GM12874 (cell line): ENCODE data around the gene NDUFA7.

Experiments used
- TF ChIP-seq, protein P1 (sequence below): IDR thresholded peaks from 2 replicates; pipeline ENCODE4 v1.5.1; 2011; ENCODE audit warnings: low read depth, mild to moderate bottlenecking, control low read depth, low read length, moderate library complexity; ENCODE audit not compliant: insufficient read depth

Gene NDUFA7

DNA sequence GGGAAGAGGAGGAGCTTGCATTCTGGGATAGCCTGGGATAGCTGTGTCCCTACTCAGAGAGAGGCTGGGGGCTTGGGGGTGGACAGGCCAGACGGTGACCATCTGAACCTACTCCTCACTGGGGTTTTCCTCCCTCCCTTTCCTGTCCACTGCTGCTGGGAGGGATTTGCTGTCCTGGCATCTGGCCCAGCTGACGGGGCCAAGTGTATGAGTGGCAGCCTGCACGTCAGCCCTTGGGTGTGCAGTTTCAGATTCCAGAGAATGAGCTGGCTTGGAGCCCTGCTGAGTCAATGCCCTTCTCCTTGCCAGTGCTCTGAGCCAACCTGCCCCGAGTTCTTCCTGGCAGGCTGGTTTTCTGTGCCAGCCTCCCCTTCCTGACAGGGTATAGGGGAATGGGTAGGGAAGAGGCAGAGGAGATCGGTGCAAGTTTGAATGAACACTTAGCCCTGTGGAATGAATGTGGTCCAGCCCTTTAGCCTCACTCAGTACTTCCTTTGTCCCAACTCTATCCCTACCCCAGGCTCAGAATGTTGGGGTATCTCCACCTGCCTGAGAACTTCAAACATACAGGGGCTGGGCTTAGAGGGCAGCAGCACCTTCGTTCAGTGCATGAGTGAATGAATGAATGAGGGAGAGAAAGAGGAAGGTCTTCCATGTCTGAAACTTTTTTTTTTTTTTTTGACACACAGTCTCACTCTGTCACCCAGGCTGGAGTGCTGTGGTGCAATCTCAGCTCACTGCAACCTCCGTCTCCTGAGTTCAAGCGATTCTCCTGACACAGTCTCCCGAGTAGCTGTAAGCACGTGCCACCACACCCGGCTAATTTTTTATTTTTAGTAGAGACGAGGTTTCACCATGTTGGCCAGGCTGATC, 41.0 kb upstream of the NDUFA7 start:
- TF ChIP-seq, protein P1, sequence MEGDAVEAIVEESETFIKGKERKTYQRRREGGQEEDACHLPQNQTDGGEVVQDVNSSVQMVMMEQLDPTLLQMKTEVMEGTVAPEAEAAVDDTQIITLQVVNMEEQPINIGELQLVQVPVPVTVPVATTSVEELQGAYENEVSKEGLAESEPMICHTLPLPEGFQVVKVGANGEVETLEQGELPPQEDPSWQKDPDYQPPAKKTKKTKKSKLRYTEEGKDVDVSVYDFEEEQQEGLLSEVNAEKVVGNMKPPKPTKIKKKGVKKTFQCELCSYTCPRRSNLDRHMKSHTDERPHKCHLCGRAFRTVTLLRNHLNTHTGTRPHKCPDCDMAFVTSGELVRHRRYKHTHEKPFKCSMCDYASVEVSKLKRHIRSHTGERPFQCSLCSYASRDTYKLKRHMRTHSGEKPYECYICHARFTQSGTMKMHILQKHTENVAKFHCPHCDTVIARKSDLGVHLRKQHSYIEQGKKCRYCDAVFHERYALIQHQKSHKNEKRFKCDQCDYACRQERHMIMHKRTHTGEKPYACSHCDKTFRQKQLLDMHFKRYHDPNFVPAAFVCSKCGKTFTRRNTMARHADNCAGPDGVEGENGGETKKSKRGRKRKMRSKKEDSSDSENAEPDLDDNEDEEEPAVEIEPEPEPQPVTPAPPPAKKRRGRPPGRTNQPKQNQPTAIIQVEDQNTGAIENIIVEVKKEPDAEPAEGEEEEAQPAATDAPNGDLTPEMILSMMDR, result no peak

DNA sequence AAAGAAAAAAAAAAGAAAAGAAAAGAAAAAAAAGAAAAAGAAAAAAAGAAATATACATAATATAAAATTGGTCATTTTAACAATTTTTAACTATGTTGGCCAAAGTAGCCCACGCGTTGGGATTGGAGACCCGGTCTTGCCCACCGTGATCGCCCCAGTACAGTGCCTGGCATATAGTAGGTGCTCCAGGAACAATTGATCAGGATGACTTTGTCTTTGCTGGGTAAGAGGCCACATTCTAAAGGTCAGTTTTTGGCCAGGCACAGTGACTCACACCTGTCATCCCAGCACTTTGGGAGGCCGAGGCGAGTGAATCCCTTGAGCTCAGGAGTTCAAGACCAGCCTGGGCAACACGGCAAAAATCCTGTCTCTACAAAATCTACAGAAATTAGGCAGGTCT, 39.0 kb upstream of the NDUFA7 start:
- TF ChIP-seq, protein P1, result no peak

DNA sequence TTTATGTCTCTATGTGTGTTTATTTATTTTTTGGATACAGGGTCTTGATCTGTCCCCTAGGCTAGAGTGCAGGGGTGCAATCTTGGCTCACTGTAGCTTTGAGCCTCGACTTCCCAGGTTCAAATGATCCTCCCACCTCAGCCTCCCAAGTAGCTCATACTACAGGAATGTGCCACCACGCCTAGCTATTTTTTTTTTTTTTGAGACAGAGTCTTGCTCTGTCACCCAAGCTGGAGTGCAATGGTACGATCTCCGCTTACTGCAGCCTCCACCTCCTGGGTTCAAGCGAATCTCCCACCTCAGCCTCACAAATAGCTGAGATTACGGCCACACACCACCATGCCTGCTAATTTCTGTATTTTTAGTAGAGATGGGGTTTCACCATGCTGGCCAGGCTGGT, 37.8 kb upstream of the NDUFA7 start:
- TF ChIP-seq, protein P1, result no peak

DNA sequence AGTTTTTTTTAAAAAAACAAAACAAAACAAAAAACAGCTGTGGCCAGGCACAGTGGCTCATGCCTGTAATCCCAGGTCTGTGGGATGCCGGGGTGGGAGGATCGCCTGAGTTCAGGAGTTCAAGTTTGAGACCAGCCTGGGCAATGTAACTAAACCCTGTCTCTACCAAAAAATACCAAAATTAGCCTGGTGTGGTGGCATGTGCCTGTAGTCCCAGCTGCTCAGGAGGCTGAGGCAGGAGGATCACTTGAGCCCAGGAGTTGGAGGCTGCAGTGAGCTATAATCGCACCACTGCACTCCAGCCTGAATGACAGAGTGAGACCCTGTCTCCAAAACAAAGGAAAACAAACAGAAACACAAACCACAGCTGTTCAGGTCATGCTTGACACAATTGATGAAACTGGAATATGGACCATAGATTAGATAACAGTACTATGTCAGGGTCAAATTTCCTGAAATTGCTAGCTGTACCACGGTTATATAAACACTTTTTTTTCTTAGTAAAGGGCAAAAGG, 35.9 kb upstream of the NDUFA7 start:
- TF ChIP-seq, protein P1, result no peak

DNA sequence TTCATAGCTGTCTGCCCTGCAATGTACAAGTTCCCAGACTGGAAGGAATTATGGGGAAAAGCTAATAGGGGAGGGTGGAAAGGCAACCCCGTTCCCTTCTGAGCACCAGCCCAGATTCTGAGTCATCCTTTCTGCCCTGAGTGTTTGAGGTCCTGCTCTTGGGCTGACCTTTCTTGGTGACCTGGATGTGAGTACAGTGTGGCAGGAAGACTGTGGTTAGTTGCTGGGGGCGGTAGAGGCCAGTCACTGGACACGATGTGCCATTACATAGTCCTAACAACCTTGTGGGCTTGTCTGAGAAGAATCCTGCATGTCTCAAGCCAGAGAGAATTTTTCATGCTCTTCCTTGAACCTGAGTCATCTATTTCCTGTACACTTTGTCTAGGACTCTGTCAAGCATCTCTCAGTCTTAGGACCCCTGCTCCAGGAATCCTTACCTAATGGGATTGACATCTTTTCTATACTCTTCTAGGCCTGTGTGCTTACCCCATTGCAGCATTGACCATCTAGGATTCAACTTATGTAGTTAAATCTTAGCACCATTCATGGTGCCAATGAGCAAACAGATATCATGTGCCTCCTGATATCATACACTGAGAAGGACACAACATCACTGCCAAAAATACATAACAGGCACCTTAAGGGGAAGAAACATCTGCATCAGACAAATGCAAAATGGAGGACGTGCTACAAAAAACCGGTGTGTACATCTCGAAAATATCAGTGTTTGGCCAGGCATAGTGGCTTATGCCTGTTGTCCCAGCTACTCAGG, 34.6 kb upstream of the NDUFA7 start:
- TF ChIP-seq, protein P1, result no peak

DNA sequence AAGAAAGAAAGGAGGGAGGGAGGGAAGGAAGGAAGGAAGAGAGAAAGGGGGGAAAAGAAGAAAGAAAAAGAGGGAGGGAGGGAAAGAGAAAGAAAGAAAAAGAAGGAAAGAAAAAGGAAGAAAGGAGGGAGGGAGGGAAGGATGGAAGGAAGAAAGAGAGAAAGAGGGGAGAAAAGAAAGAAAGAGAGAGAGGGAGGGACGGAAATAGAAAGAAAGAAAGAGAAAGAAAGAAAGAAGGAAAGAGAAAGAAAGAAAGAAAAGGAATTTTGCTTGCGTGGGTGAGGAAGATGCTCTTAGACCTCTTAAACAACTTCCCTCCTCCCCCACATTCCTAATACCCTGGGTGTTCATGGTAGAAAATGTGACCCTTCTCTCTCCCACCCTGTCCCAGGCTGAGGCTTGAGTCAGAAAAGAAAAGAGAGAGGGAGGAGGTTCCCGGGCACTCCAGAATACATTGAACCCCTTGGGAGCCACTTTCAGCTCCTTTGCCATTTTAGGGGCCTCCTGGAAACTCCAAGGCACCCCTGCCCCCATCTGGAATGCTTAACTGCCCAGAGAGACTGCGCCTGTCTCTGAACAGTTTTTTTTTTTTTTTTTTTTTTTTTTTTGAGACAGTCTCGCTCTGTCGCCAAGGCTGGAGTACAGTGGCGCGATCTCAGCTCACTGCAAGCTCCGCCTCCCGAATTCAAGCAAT, 31.1 kb upstream of the NDUFA7 start:
- TF ChIP-seq, protein P1, result no peak

DNA sequence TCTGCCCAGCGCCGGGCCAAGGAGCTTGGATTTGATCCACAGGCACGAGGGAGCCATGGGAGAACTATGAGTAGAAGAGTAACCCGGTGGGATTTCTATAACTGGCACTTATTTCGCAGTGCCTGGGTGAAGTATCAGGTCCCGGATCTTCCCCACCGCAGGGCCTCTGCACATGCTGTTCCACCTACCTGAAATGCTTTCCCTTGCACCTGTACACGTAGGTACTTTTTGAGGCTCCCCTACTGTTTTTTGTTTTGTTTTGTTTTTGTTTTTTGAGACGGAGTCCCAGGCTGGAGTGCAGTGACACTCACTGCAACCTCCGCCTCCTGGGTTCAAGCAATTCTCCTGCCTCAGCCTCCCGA, 22.3 kb upstream of the NDUFA7 start:
- TF ChIP-seq, protein P1, result no peak
